Peyer's patch (tissue), 4 donors: Measurements from ENCODE around the gene SCN5A. TPM values are rescaled to one million over a fixed set of nuclear protein-coding genes. Genes with fewer than 3 reads are reported as not detected.

Source experiments
- DNase-seq, 3 donors: peaks; one replicate each; pipeline ENCODE4 v3.0.0-alpha.2; 2017 to 2019
- H3K27ac ChIP-seq, 4 donors: fragments of 200-600 bp; sonication (generic); one replicate each; pipeline ENCODE4 v1.5.1; 2016 to 2019
- H3K27me3 ChIP-seq, 2 donors: fragments of 200-600 bp; sonication (generic); one replicate each; pipeline ENCODE4 v1.5.1; 2019
- H3K36me3 ChIP-seq, 3 donors: fragments of 200-600 bp; sonication (generic); one replicate each; pipeline ENCODE4 v1.5.1; 2016 to 2019
- H3K4me1 ChIP-seq, 4 donors: fragments of 200-600 bp; sonication (generic); one replicate each; pipeline ENCODE4 v1.5.1; 2016 to 2019
- H3K4me3 ChIP-seq, 4 donors: fragments of 200-600 bp; sonication (generic); 1 replicate in 3 of 4; 2 replicates in 1 of 4; pipeline ENCODE4 v1.5.1; 2016 to 2019; ENCODE audit warnings: mild to moderate bottlenecking in 1 of 4
- H3K9me3 ChIP-seq, 4 donors: fragments of 200-600 bp; sonication (generic); one replicate each; pipeline ENCODE4 v1.5.1; 2016 to 2019; ENCODE audit warnings: mild to moderate bottlenecking in 1 of 4
- POLR2A ChIP-seq, 2 donors: fragments of 450-650 bp; IDR thresholded peaks; one replicate each; pipeline ENCODE4 v1.5.1; 2017; ENCODE audit warnings: antibody characterized with exemption in 2 of 2, mild to moderate bottlenecking in 2 of 2, moderate library complexity in 2 of 2
- total RNA-seq, 4 donors: library from RNA; depleted of rRNA; stranded (reverse); fragments of >200 nt; gene quantifications; one replicate each; pipeline ENCODE4 v1.1.0, GENCODE V29; 2016
- TF ChIP-seq, protein P1 (sequence below), 6 experiments: fragments of 450-650 bp in 4 of 6; fragments of 200-600 bp in 2 of 6; sonication (generic) in 1 of 6; IDR thresholded peaks; one replicate each; pipeline ENCODE4 v1.5.1; 2017 to 2019; ENCODE audit warnings: antibody characterized with exemption in 6 of 6, mild to moderate bottlenecking in 3 of 6, moderate library complexity in 1 of 6

The SCN5A gene
- total RNA-seq, 4 donors from 2014 or later, result 0.13 TPM; not detected in 3

DNA sequence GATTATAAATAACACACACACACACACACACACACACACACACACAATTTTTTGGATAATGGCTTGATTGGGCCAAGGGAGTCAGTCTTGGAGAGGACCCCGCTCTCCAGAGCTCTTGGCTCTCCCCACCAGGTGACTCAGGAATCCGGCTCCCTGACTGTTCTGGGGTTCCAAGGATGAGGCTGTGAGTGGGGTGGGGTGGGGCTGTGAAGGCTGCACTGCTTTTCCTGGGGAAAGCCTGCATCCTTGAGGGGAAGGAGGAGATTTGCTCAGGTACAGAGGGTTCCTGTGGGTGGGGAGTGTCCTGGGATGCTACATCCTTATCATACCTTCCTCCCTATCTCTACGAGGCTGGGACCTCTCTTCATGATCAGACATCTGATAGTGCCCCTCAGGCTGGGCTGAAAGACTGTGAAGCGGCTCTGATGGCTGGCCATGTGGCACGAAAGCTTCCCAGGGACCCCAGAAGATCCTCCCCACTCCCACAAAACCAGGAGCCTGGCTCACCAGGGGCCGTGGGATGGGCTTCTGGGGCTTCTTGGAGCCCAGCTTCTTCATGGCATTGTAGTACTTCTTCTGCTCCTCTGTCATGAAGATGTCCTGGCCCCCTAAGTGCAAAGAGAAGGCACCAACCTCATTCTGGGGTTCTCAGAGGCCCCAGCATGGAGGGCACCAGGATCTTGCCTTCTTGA lies 94.2 kb downstream of the SCN5A start:
- H3K27ac ChIP-seq, result no peak overlapping the region
- H3K4me1 ChIP-seq, result no peaks in the 10 kb centered on the region

DNA sequence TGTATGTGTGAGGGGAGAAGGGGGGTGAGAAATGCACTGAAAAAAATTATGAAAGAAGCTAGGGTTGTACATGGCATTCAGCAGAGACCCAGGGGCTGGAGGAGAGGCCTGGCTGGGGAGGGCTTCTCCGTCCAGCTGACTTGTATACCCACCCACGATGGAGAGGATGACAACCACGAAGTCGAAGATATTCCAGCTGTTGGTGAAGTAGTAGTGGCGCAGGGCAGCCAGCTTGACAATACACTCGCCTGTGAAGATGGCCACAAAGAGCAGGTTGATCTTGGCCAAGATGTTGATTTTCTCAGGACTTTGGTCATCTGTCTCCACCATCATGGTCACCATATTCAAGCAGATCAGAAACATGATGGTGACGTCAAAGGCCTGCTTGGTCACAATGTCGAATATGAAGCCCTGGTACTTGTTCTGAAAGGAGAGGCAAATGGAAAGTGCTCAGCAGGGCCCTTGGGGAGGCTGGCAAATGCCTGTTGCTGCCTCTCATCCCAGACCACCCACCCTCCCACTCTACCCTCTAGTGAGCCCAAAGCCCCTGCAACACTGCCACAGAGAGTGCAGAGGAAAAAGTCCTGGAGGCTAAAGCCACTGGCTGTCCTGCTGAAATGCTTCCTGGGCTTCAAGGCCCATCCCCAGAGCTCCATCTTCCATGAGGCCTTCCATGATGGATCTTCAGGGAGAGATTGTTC lies 95.2 kb downstream of the SCN5A start:
- Histone ChIP-seq H3K9me3 (no peaks in the 10 kb centered on the region), H3K4me1 (no peaks in the 10 kb centered on the region), H3K27me3 (no peaks in the 10 kb centered on the region), H3K4me3 (no peak overlapping the region), H3K36me3 (no peaks in the 10 kb centered on the region), H3K27ac (no peak overlapping the region)
- no peak for DNase-seq
- TF ChIP-seq, protein P1, sequence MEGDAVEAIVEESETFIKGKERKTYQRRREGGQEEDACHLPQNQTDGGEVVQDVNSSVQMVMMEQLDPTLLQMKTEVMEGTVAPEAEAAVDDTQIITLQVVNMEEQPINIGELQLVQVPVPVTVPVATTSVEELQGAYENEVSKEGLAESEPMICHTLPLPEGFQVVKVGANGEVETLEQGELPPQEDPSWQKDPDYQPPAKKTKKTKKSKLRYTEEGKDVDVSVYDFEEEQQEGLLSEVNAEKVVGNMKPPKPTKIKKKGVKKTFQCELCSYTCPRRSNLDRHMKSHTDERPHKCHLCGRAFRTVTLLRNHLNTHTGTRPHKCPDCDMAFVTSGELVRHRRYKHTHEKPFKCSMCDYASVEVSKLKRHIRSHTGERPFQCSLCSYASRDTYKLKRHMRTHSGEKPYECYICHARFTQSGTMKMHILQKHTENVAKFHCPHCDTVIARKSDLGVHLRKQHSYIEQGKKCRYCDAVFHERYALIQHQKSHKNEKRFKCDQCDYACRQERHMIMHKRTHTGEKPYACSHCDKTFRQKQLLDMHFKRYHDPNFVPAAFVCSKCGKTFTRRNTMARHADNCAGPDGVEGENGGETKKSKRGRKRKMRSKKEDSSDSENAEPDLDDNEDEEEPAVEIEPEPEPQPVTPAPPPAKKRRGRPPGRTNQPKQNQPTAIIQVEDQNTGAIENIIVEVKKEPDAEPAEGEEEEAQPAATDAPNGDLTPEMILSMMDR (IDR thresholded peaks at IDR 0.05), result no peak
- no peak for TF ChIP-seq POLR2A (IDR thresholded peaks at IDR 0.05)

More for the DNA sequence above, 94.2 kb downstream of the SCN5A start:
- H3K36me3 ChIP-seq, result no peaks in the 10 kb centered on the region
- no peaks in the 10 kb centered on the region for H3K9me3 ChIP-seq
- no peaks in the 10 kb centered on the region for H3K27me3 ChIP-seq
- peak in 1 of 3 donors; percentile 23 for DNase-seq
- no peak overlapping the region for H3K4me3 ChIP-seq
- TF ChIP-seq, protein P1 (IDR thresholded peaks at IDR 0.05), result no peak

DNA sequence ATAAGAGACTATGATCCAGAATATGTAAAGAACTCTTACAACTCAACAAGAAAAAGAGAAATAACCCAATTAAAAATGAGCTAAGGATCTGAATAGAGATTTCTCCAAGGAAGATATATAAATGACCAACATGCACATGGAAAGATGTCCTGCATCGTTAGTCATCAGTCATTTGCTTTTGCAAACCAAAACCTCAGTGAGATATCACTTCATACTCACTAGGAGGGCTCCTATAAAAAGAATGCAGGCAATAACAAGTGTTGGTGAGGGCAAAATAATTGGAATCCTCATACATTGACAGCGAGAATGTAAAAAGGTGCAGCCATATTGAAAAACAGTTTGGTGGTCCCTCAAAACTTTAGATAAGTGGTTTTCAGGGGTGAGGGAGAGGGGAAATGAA lies 96.4 kb downstream of the SCN5A start:
- H3K27me3 ChIP-seq, result no peaks in the 10 kb centered on the region

DNA sequence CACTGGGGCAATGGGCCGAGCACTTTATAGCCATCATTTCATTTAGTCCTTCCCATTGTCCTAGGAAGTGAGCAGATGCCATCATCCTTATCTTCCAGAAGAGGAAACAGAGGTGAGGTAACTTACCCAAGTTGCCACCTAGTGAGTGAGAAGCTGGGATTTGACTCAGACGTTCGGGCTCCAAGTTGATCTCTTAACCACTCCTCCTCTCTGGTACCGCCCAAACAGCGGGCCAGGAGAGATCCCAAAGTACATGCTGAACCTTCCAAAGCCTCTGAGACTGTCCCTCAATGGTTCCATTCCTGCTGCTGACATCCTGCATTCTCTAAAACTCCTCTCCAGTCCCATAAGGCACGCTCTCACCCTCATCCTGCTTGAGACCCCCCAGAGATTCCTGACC lies 97.1 kb downstream of the SCN5A start:
- H3K27ac ChIP-seq, result no peak overlapping the region
- TF ChIP-seq, protein P1 (IDR thresholded peaks at IDR 0.05), result no peak
- TF ChIP-seq POLR2A (IDR thresholded peaks at IDR 0.05), result no peak
- no peaks in the 10 kb centered on the region for H3K9me3 ChIP-seq
- no peaks in the 10 kb centered on the region for H3K36me3 ChIP-seq
- no peaks in the 10 kb centered on the region for H3K27me3 ChIP-seq
- no peaks in the 10 kb centered on the region for H3K4me1 ChIP-seq
- H3K4me3 ChIP-seq, result no peak overlapping the region
- DNase-seq, result no peak

More for the DNA sequence above, 96.4 kb downstream of the SCN5A start:
- no peak overlapping the region for H3K4me3 ChIP-seq
- no peak for TF ChIP-seq POLR2A (IDR thresholded peaks at IDR 0.05)
- TF ChIP-seq, protein P1 (IDR thresholded peaks at IDR 0.05), result no peak
- H3K9me3 ChIP-seq, result no peaks in the 10 kb centered on the region
- DNase-seq, result no peak
- no peak overlapping the region for H3K27ac ChIP-seq
- no peaks in the 10 kb centered on the region for H3K36me3 ChIP-seq
- no peaks in the 10 kb centered on the region for H3K4me1 ChIP-seq

DNA sequence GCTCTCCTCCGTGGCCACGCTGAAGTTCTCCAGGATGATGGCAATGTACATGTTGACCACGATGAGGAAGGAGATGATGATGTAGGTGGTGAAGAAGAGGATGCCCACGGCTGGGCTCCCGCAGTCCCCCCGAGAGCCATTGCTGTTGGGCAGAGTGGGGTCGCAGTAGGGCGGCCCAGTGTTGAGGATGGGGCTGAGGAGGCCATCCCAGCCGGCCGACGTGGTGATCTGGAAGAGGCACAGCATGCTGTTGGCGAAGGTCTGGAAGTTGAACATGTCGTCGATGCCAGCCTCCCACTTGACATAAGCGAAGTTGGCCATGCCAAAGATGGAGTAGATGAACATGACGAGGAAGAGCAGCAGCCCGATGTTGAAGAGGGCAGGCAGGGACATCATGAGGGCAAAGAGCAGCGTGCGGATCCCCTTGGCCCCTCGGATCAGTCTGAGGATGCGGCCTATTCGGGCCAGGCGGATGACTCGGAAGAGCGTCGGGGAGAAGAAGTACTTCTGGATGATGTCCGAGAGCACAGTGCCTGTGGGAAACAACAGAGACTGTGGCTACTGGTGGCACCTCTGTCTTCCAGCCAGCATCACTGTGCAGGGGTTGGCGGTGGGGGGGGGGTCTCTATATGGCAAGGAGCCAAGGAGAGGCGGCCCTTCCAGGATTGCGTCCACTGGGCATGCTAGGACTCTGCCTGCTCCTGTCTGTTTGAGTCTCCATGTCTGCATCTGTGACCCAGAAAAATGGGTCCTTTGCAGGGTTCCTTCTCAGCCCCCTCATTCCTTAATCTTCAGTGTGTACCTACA lies 98.3 kb downstream of the SCN5A start:
- H3K36me3 ChIP-seq, result no peaks in the 10 kb centered on the region
- DNase-seq, result no peak

More for the DNA sequence above, 98.3 kb downstream of the SCN5A start:
- Histone ChIP-seq H3K27ac (no peak overlapping the region), H3K27me3 (no peaks in the 10 kb centered on the region), H3K4me3 (no peak overlapping the region), H3K9me3 (no peaks in the 10 kb centered on the region), H3K4me1 (no peaks in the 10 kb centered on the region)
- TF ChIP-seq POLR2A (IDR thresholded peaks at IDR 0.05), result no peak
- TF ChIP-seq, protein P1 (IDR thresholded peaks at IDR 0.05), result no peak
